Stimulated activated CD4-positive, alpha-beta T cell treated with anti-CD3 and anti-CD28 coated beads, Interleukin-15, amount 100 ng/mL, for 24 hours (primary cell): Measurements from ENCODE around the gene STYXL1.

Experiments
- DNase-seq: peaks from one replicate; pipeline ENCODE4 v3.0.0-alpha.2; 2020

The STYXL1 gene

GRCh38 chr7:75971961-75972763, 75.6 kb downstream of the STYXL1 start:
- DNase-seq: no peak

- no peak for DNase-seq
Measured at GRCh38 chr7:75971309-75971960, 76.4 kb downstream of the STYXL1 start.

- DNase-seq: no peak
Measured at GRCh38 chr7:75969704-75970498, 77.9 kb downstream of the STYXL1 start.

GRCh38 chr7:75969182-75969581, 78.6 kb downstream of the STYXL1 start:
- DNase-seq: no peak

GRCh38 chr7:75968561-75969001, 79.2 kb downstream of the STYXL1 start:
- DNase-seq: no peak

GRCh38 chr7:75968012-75968411, 79.8 kb downstream of the STYXL1 start:
- no peak for DNase-seq

- no peak for DNase-seq
Measured at GRCh38 chr7:75967487-75967997, 80.3 kb downstream of the STYXL1 start.

- no peak for DNase-seq
Measured at GRCh38 chr7:75967055-75967454, 80.7 kb downstream of the STYXL1 start.

- DNase-seq: no peak
Measured at GRCh38 chr7:75966190-75966961, 81.4 kb downstream of the STYXL1 start.

- no peak for DNase-seq
Measured at GRCh38 chr7:75965617-75966016, 82.2 kb downstream of the STYXL1 start.

- no peak for DNase-seq
Measured at GRCh38 chr7:75963381-75963995, 84.3 kb downstream of the STYXL1 start.

- no peak for DNase-seq
Measured at GRCh38 chr7:75962607-75963380, 85.0 kb downstream of the STYXL1 start.

- no peak for DNase-seq
Measured at GRCh38 chr7:75961218-75961617, 86.6 kb downstream of the STYXL1 start.

- DNase-seq: no peak
Measured at GRCh38 chr7:75960372-75960771, 87.4 kb downstream of the STYXL1 start.

GRCh38 chr7:75958802-75959543, 88.8 kb downstream of the STYXL1 start:
- DNase-seq: no peak

- DNase-seq: no peak
Measured at GRCh38 chr7:75957021-75957736, 90.6 kb downstream of the STYXL1 start.

- DNase-seq: no peak
Measured at GRCh38 chr7:75955331-75955955, 92.4 kb downstream of the STYXL1 start.

- DNase-seq: no peak
Measured at GRCh38 chr7:75953931-75954330, 93.9 kb downstream of the STYXL1 start.

GRCh38 chr7:75953431-75953830, 94.4 kb downstream of the STYXL1 start:
- no peak for DNase-seq
